ENCODE measurements around the gene A2M. TPM values are rescaled to one million over a fixed set of nuclear protein-coding genes. Genes with fewer than 3 reads are reported as not detected.
A peak's percentile ranks its signal among the peaks of the same experiment; 100 is the strongest.

A2M gene
- total RNA-seq, 3 donors from 2014 or later = 276 to 457 (median 281) TPM

DNA sequence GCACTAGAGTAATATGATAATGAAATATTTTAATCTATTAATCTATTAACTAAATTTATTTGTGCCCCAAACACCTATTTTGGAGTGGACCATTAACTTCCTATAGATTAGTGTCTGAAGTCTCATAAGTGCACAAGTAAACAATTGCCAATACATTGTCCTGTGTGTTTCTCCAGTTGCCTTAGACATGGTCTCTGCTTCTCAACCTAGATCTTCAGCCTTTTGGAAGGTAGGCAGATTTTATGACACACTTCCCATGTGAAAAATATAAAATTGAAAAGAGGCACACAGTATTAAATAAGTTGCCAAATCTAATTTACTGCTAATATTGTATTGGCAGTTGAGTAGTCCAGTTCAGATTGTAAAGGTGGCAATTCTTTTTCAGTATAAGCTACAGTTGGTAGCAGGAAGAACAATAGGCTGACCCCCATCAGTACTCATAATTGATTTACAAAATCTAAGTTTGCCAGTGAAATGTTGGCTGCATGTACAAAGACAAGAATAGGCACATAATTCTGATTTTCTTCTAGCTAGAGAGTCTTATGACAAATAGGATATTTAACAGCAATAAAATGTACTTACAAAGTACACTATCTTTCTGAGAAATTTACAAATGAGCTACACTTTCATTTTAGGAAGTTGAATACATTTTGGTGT lies 10.8 kb downstream of the A2M start:
- Histone ChIP-seq H3K4me3 (no peak overlapping the region), H3K4me1 (no peaks in the 10 kb centered on the region), H3K27me3 (no peaks in the 10 kb centered on the region), H3K36me3 (peaks cover 7% of the 10 kb centered on the region), H3K9me3 (no peaks in the 10 kb centered on the region), H3K27ac (no peak overlapping the region)
- DNase-seq (ENCODE audit: low spot score in 2 of 2) = no peak
- intact Hi-C loops (cut with DNase I; ENCODE audit: low total_unique reads) = no loop called here
- TF ChIP-seq POLR2A (IDR thresholded peaks at IDR 0.05) = no peak
- TF ChIP-seq, protein P1, sequence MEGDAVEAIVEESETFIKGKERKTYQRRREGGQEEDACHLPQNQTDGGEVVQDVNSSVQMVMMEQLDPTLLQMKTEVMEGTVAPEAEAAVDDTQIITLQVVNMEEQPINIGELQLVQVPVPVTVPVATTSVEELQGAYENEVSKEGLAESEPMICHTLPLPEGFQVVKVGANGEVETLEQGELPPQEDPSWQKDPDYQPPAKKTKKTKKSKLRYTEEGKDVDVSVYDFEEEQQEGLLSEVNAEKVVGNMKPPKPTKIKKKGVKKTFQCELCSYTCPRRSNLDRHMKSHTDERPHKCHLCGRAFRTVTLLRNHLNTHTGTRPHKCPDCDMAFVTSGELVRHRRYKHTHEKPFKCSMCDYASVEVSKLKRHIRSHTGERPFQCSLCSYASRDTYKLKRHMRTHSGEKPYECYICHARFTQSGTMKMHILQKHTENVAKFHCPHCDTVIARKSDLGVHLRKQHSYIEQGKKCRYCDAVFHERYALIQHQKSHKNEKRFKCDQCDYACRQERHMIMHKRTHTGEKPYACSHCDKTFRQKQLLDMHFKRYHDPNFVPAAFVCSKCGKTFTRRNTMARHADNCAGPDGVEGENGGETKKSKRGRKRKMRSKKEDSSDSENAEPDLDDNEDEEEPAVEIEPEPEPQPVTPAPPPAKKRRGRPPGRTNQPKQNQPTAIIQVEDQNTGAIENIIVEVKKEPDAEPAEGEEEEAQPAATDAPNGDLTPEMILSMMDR (IDR thresholded peaks at IDR 0.05) = no peak
- no peak for TF ChIP-seq POLR2AphosphoS5 (IDR thresholded peaks at IDR 0.05)

DNA sequence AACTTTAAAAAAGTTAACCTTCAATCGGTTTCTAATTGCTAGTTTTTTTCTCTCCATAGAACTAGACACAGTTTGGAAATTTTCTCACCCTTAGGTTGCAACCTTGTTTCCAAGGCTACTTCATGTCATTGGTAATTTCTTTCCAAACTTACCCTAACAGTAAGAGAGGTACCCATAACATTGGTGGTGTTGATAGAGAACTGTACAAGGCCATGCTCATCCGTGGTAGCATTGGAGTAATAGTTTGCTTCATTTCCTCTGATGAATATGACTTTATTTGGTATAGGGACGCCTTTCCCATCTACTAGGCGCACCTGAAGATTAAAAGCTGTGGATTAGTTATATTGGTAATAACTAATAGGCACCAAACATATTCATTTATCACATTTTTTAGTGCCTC lies 11.6 kb downstream of the A2M start:
- no peaks in the 10 kb centered on the region for H3K4me1 ChIP-seq
- H3K9me3 ChIP-seq = no peaks in the 10 kb centered on the region
- no peak for DNase-seq (ENCODE audit: low spot score in 2 of 2)
- H3K4me3 ChIP-seq = no peak overlapping the region
- peak overlapping the region in 1 of 2 donors; percentile 2 for H3K27ac ChIP-seq
- TF ChIP-seq POLR2AphosphoS5 (IDR thresholded peaks at IDR 0.05) = no peak
- TF ChIP-seq POLR2A (IDR thresholded peaks at IDR 0.05) = no peak
- TF ChIP-seq, protein P1 (IDR thresholded peaks at IDR 0.05) = no peak
- no peaks in the 10 kb centered on the region for H3K27me3 ChIP-seq
- peaks cover 7% of the 10 kb centered on the region for H3K36me3 ChIP-seq
- intact Hi-C loops (cut with DNase I; ENCODE audit: low total_unique reads) = no loop called here

DNA sequence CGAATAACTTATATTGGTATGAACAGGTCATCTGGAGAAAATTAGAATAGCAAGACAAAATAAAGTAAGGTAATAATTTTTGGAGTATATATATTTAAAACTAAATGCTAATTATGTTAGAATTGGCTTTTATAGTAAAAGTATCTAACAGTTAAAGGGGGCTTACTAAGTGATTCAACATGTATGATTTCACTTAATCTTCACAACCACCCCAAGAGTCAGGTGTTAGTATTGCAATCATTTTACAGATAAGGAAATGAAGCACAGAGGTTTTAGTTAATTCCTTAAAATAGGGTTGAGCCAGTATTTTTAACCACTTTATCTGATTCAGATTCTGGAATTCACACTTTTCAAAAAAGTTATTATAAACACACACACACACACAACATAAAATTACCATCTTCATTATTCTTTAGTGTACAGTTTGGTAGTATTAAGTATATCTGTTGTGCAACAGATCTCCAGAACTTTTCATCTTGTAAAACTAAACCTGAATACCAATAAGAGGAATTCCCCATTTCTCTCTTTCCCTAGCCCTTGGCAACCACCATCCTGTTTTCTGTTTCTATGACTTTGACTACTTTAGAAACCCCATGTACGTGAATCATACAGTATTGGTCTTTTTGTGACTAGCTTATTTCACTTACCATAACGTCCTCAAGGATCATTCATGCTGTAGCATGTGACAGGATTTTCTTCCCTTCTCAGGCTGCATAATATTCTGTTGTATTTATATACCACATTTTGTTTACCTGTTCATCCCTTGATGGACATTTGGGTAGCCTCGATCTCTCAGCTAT lies 12.5 kb downstream of the A2M start:
- Histone ChIP-seq H3K27ac (no peak overlapping the region), H3K36me3 (peaks cover 7% of the 10 kb centered on the region), H3K9me3 (no peaks in the 10 kb centered on the region), H3K4me3 (no peak overlapping the region), H3K4me1 (no peaks in the 10 kb centered on the region), H3K27me3 (no peaks in the 10 kb centered on the region)
- TF ChIP-seq, protein P1 (IDR thresholded peaks at IDR 0.05) = no peak
- TF ChIP-seq POLR2A (IDR thresholded peaks at IDR 0.05) (no peak), POLR2AphosphoS5 (IDR thresholded peaks at IDR 0.05) (no peak)
- no peak for DNase-seq (ENCODE audit: low spot score in 2 of 2)
- intact Hi-C loops (cut with DNase I; ENCODE audit: low total_unique reads) = no loop called here

DNA sequence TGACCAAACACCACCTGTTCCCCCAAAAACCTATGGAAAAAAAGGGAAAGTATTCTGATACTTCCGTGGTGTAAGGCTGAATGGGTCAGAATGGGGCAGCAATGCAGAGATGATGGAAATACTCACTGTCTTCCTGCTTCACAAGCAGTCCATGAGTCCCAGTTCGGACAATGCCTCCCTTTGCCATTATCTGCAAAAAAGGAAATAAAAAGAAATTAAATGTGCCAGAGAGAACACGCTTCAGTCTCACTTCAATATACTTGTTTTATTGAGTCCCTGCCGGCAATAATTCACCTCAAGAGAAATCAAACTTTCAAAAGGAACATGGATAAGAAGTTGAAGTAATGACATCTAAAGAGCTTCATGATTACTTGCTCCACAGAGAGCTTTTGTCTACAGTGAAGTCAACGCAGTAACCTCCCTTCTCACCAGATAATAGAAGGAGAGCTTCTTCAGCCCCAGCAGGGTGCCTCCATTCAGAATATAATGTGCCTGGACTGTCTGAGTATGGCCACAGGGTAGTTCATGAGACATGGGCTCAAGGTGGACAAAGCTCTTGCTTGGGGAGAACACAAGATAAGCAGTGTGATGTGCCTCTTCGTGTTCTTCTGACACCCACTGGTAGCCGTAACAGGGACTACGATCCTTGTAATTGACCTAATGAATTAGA lies 14.6 kb downstream of the A2M start:
- no peaks in the 10 kb centered on the region for H3K27me3 ChIP-seq
- no peaks in the 10 kb centered on the region for H3K4me1 ChIP-seq
- H3K27ac ChIP-seq = no peak overlapping the region
- no peak overlapping the region for H3K4me3 ChIP-seq
- no peaks in the 10 kb centered on the region for H3K9me3 ChIP-seq
- H3K36me3 ChIP-seq = peaks cover 7% of the 10 kb centered on the region
- intact Hi-C loops (cut with DNase I; ENCODE audit: low total_unique reads) = no loop called here
- TF ChIP-seq POLR2AphosphoS5 (IDR thresholded peaks at IDR 0.05) (no peak), POLR2A (IDR thresholded peaks at IDR 0.05) (no peak)
- TF ChIP-seq, protein P1 (IDR thresholded peaks at IDR 0.05) = no peak
- no peak for DNase-seq (ENCODE audit: low spot score in 2 of 2)
